ENCODE measurements around the gene SLC25A26.

The SLC25A26 gene

DNA sequence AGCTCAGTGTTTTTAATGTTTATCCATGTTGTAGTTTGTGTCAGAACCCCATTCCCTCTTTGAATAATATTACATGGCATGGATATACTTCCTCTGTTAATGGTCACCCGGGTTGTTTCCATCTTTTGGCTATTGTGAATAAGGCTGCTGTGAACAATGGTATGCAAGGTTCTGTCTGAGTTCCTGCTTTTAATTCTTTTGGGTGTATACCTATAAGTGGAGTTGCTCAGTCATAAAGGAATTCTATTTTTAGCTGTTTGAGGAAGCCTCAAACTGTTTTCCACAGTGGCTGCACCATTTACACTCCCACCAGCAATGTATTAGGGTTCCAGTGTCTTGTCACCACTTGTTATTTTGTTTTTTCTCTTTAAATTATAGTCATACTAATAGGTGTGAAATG is 99.6 kb downstream of the SLC25A26 start:
- CTCF ChIA-PET = no interaction called here
- H3K27me3 ChIP-seq (replicated peaks in 2 of 5; ENCODE audit: control insufficient read depth in 4 of 5, insufficient read depth in 5 of 5, low read length in 4 of 5) = no peaks in the 10 kb centered on the region
- H3K9me3 ChIP-seq (ENCODE audit: control extremely low read depth in 1 of 5, control insufficient read depth in 4 of 5, insufficient read depth in 2 of 5, low read depth in 1 of 5, low read length in 4 of 5) = peaks cover 1 to 19% (median 2%) of the 10 kb centered on the region in 5 experiments
- peaks cover 0 to 2% (median 0%) of the 10 kb centered on the region in 4 experiments for H3K36me3 ChIP-seq (ENCODE audit: control insufficient read depth in 4 of 4, insufficient read depth in 4 of 4, low read length in 3 of 4)
- H3K4me3 ChIP-seq (ENCODE audit: control insufficient read depth in 1 of 7, extremely low read depth in 1 of 7, insufficient read depth in 4 of 7, low read depth in 2 of 7, low read length in 6 of 7) = no peak overlapping the region
- no peak overlapping the region for H3K27ac ChIP-seq (ENCODE audit: insufficient read depth in 1 of 2, low read depth in 1 of 2, low read length in 2 of 2, poor library complexity in 1 of 2, severe bottlenecking in 2 of 2)
- DNase-seq = no peak
- 40% methylated on average over 1 of the region's 1 CpG for WGBS (ENCODE audit: insufficient coverage)
- peaks cover 0 to 14% (median 0%) of the 10 kb centered on the region in 4 experiments for H3K4me1 ChIP-seq (ENCODE audit: control extremely low read depth in 1 of 4, control insufficient read depth in 4 of 4, insufficient read depth in 4 of 4, low read length in 3 of 4)
- POLR2A ChIA-PET = interaction anchor here (0.6 kb wide), 1 partner anchor 47 kb away, joined by 3 read pairs; no protein-coding TSS in a partner anchor

DNA sequence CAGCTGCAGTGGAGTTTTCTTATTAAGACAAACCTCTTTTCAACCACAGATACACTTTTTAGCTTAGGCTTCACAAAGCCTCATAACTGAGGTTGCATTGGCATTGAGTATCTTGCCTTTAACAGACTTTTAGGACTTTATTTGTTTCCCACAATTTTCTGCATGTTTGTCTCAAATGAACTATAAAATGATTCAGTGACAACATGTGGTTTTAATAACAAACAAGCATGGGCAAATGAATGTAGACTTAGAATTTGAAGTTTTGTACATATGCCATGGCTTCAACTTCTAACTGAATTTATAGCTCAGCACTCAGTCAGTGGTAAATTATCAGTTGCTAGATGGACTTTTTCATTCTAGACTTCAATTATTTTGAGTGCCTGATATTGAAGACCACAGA is 101.6 kb downstream of the SLC25A26 start:
- no peak overlapping the region for H3K4me3 ChIP-seq (ENCODE audit: control insufficient read depth in 1 of 7, extremely low read depth in 1 of 7, insufficient read depth in 4 of 7, low read depth in 2 of 7, low read length in 6 of 7)
- ChIA-PET POLR2A (no interaction called here), CTCF (no interaction called here)

DNA sequence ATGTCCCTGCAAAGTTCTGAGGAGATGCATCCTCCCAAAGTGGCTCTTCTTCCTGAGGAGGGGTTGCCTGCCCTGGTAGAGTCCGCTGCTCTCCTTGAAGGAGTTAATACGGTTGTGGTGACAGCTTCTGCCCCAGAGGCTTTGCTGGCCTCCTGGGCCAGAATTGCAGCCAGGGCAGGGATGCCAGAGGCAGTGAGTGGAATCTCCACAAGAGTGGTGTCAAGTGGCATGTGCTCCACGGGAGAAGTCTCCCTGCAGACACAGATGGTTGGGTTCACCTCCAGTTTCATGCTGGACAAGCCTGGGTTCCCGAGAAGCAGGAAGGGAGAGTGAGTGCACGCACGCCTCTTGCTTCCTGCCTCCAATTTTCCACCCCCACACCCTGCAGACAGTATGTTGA is 105.5 kb downstream of the SLC25A26 start:
- no peak overlapping the region for H3K4me3 ChIP-seq (ENCODE audit: control insufficient read depth in 1 of 7, extremely low read depth in 1 of 7, insufficient read depth in 4 of 7, low read depth in 2 of 7, low read length in 6 of 7)
- CTCF ChIA-PET = no interaction called here

More for the DNA sequence above, 101.6 kb downstream of the SLC25A26 start:
- Histone ChIP-seq H3K36me3 (ENCODE audit: control insufficient read depth in 4 of 4, insufficient read depth in 4 of 4, low read length in 3 of 4) (peaks cover 0 to 2% (median 0%) of the 10 kb centered on the region in 4 experiments), H3K4me1 (ENCODE audit: control extremely low read depth in 1 of 4, control insufficient read depth in 4 of 4, insufficient read depth in 4 of 4, low read length in 3 of 4) (peaks cover 0 to 14% (median 0%) of the 10 kb centered on the region in 4 experiments), H3K27me3 (replicated peaks in 2 of 5; ENCODE audit: control insufficient read depth in 4 of 5, insufficient read depth in 5 of 5, low read length in 4 of 5) (no peaks in the 10 kb centered on the region), H3K27ac (ENCODE audit: insufficient read depth in 1 of 2, low read depth in 1 of 2, low read length in 2 of 2, poor library complexity in 1 of 2, severe bottlenecking in 2 of 2) (no peak overlapping the region), H3K9me3 (ENCODE audit: control extremely low read depth in 1 of 5, control insufficient read depth in 4 of 5, insufficient read depth in 2 of 5, low read depth in 1 of 5, low read length in 4 of 5) (peaks cover 0 to 7% (median 2%) of the 10 kb centered on the region in 5 experiments)
- DNase-seq = no peak

DNA sequence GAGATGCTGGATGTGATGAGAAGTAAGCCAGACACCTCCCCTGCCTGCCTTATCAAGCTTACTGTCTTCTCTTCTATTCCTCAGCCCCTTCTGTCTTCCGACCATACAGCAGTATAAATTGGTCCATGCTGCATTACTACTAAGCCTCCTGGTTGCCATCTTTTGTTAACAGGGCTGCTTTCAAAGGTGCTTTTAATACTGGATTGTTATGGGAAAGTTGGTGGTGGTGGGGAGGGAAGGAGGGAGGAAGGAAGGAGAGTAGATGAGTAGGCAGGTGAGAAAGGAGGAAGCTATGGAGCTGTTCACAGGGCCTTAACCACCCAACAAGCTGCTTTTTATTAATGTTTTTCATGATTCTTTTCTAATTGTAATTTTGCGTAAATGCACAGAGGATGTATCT is 114.9 kb downstream of the SLC25A26 start:
- Histone ChIP-seq H3K4me3 (ENCODE audit: control insufficient read depth in 1 of 7, extremely low read depth in 1 of 7, insufficient read depth in 4 of 7, low read depth in 2 of 7, low read length in 6 of 7) (no peak overlapping the region), H3K4me1 (ENCODE audit: control extremely low read depth in 1 of 4, control insufficient read depth in 4 of 4, insufficient read depth in 4 of 4, low read length in 3 of 4) (peaks cover 0 to 9% (median 3%) of the 10 kb centered on the region in 4 experiments), H3K9me3 (ENCODE audit: control extremely low read depth in 1 of 5, control insufficient read depth in 4 of 5, insufficient read depth in 2 of 5, low read depth in 1 of 5, low read length in 4 of 5) (peaks cover 0 to 5% (median 0%) of the 10 kb centered on the region in 5 experiments), H3K36me3 (ENCODE audit: control insufficient read depth in 4 of 4, insufficient read depth in 4 of 4, low read length in 3 of 4) (peaks cover 0 to 2% (median 0%) of the 10 kb centered on the region in 4 experiments), H3K27me3 (replicated peaks in 2 of 5; ENCODE audit: control insufficient read depth in 4 of 5, insufficient read depth in 5 of 5, low read length in 4 of 5) (no peaks in the 10 kb centered on the region), H3K27ac (ENCODE audit: insufficient read depth in 1 of 2, low read depth in 1 of 2, low read length in 2 of 2, poor library complexity in 1 of 2, severe bottlenecking in 2 of 2) (no peak overlapping the region)
- ChIA-PET POLR2A (interaction anchor here (0.6 kb wide), 1 partner anchor 18 kb away, joined by 6 read pairs; no protein-coding TSS in a partner anchor), CTCF (no interaction called here)
- WGBS (ENCODE audit: insufficient coverage) = no CpG with 5 or more reads among the region's 2 CpGs
- DNase-seq = no peak

More for the DNA sequence above, 105.5 kb downstream of the SLC25A26 start:
- Histone ChIP-seq H3K27ac (ENCODE audit: insufficient read depth in 1 of 2, low read depth in 1 of 2, low read length in 2 of 2, poor library complexity in 1 of 2, severe bottlenecking in 2 of 2) (no peak overlapping the region), H3K27me3 (replicated peaks in 2 of 5; ENCODE audit: control insufficient read depth in 4 of 5, insufficient read depth in 5 of 5, low read length in 4 of 5) (no peaks in the 10 kb centered on the region), H3K9me3 (ENCODE audit: control extremely low read depth in 1 of 5, control insufficient read depth in 4 of 5, insufficient read depth in 2 of 5, low read depth in 1 of 5, low read length in 4 of 5) (peaks cover 0 to 5% (median 2%) of the 10 kb centered on the region in 5 experiments), H3K36me3 (ENCODE audit: control insufficient read depth in 4 of 4, insufficient read depth in 4 of 4, low read length in 3 of 4) (peaks cover 0 to 2% (median 0%) of the 10 kb centered on the region in 4 experiments), H3K4me1 (ENCODE audit: control extremely low read depth in 1 of 4, control insufficient read depth in 4 of 4, insufficient read depth in 4 of 4, low read length in 3 of 4) (peaks cover 0 to under 1% (median 0%) of the 10 kb centered on the region in 4 experiments)
- no peak for DNase-seq
- POLR2A ChIA-PET = no interaction called here
- WGBS (ENCODE audit: insufficient coverage) = 97% methylated on average over 5 of the region's 6 CpGs

DNA sequence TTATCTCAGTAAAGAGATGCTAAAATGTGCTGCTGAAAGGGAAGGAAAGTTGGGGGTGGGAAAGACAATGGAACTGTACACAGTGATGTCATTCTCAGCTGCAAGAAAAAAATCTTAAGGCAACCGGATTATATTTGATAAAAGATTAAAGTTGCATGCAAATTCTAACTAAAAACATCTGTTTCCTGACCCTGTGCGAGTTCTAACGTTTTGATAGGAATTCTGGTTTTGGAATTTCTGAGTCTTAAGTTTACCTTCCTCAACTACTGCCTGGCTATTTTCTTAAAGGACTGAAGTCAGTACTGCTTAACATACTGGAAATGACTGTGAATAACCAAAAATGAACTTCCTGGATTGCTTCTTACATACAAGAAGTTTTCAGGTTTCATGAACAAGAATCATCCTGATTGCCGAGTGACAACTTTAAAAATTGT is 115.5 kb downstream of the SLC25A26 start:
- H3K27ac ChIP-seq (ENCODE audit: insufficient read depth in 1 of 2, low read depth in 1 of 2, low read length in 2 of 2, poor library complexity in 1 of 2, severe bottlenecking in 2 of 2) = no peak overlapping the region

DNA sequence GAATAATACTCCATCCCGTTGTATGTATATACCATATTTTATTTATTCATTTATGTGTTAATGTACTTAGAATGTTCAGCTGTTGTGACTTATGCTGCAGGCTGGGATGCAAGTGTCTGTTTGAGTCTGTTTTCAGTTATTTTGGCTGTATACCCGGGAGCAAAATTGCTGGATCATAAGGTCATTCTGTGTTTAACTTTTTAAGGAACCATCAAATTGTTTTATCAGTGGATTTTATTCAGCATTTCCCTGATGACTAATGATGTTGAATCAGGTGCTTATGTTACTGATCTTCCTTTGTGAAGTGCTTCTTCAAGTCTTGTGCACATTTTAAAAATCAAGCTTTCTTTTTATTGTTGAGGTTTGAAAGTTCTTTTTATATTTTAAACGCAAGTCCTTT is 118.1 kb downstream of the SLC25A26 start:
- ChIA-PET POLR2A (no interaction called here), CTCF (no interaction called here)
- Histone ChIP-seq H3K27me3 (replicated peaks in 2 of 5; ENCODE audit: control insufficient read depth in 4 of 5, insufficient read depth in 5 of 5, low read length in 4 of 5) (no peaks in the 10 kb centered on the region), H3K36me3 (ENCODE audit: control insufficient read depth in 4 of 4, insufficient read depth in 4 of 4, low read length in 3 of 4) (no peaks in the 10 kb centered on the region), H3K4me1 (ENCODE audit: control extremely low read depth in 1 of 4, control insufficient read depth in 4 of 4, insufficient read depth in 4 of 4, low read length in 3 of 4) (peaks cover 0 to 9% (median 3%) of the 10 kb centered on the region in 4 experiments), H3K27ac (ENCODE audit: insufficient read depth in 1 of 2, low read depth in 1 of 2, low read length in 2 of 2, poor library complexity in 1 of 2, severe bottlenecking in 2 of 2) (no peak overlapping the region), H3K9me3 (ENCODE audit: control extremely low read depth in 1 of 5, control insufficient read depth in 4 of 5, insufficient read depth in 2 of 5, low read depth in 1 of 5, low read length in 4 of 5) (peaks cover 0 to 5% (median 0%) of the 10 kb centered on the region in 5 experiments), H3K4me3 (ENCODE audit: control insufficient read depth in 1 of 7, extremely low read depth in 1 of 7, insufficient read depth in 4 of 7, low read depth in 2 of 7, low read length in 6 of 7) (no peak overlapping the region)
- no peak for DNase-seq
- WGBS (ENCODE audit: insufficient coverage) = 100% methylated on average over 1 of the region's 3 CpGs

More for the DNA sequence above, 115.5 kb downstream of the SLC25A26 start:
- POLR2A ChIA-PET = no interaction called here
- no peak overlapping the region for H3K4me3 ChIP-seq (ENCODE audit: control insufficient read depth in 1 of 7, extremely low read depth in 1 of 7, insufficient read depth in 4 of 7, low read depth in 2 of 7, low read length in 6 of 7)
- CTCF ChIA-PET = no interaction called here
- H3K4me1 ChIP-seq (ENCODE audit: control extremely low read depth in 1 of 4, control insufficient read depth in 4 of 4, insufficient read depth in 4 of 4, low read length in 3 of 4) = peaks cover 0 to 9% (median 3%) of the 10 kb centered on the region in 4 experiments
- peak in 2 of 3 donors; percentile 4 to 19 for DNase-seq
- H3K9me3 ChIP-seq (ENCODE audit: control extremely low read depth in 1 of 5, control insufficient read depth in 4 of 5, insufficient read depth in 2 of 5, low read depth in 1 of 5, low read length in 4 of 5) = peaks cover 0 to 5% (median 0%) of the 10 kb centered on the region in 5 experiments
- no peaks in the 10 kb centered on the region for H3K27me3 ChIP-seq (replicated peaks in 2 of 5; ENCODE audit: control insufficient read depth in 4 of 5, insufficient read depth in 5 of 5, low read length in 4 of 5)
- H3K36me3 ChIP-seq (ENCODE audit: control insufficient read depth in 4 of 4, insufficient read depth in 4 of 4, low read length in 3 of 4) = peaks cover 0 to 2% (median 0%) of the 10 kb centered on the region in 4 experiments
- WGBS (ENCODE audit: insufficient coverage) = 13% methylated on average over 2 of the region's 4 CpGs

DNA sequence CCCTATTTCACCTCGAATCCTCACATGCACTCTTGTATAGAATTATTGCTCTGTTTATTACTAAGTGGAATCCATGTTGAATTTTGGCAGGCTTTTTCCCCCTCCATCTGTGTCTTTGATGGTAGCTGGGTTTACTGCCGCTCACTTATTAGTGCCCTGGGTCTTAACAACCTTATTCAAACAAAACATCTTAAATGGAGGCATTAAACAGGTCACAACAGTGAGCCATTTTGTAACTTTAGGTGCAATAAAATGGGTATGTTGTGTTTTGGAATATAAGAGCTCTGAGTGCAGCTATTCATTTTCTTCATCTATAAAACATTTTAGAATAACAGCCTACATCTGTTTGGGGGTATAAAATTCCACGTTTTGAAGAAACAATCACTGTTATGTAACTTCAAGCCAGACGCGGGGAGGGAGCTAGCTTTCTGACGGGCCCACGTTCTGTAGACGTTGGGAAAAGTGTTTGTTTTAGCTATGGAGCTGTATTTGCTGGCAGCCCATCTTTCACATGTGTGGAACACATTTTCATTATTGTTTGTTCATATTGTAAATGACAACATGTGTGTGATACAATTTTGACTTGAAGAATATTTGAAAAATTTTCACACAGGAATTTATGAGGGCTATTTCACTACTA is 122.0 kb downstream of the SLC25A26 start:
- Histone ChIP-seq H3K4me1 (ENCODE audit: control extremely low read depth in 1 of 4, control insufficient read depth in 4 of 4, insufficient read depth in 4 of 4, low read length in 3 of 4) (no peaks in the 10 kb centered on the region), H3K9me3 (ENCODE audit: control extremely low read depth in 1 of 5, control insufficient read depth in 4 of 5, insufficient read depth in 2 of 5, low read depth in 1 of 5, low read length in 4 of 5) (peaks cover 0 to 12% (median 0%) of the 10 kb centered on the region in 5 experiments), H3K36me3 (ENCODE audit: control insufficient read depth in 4 of 4, insufficient read depth in 4 of 4, low read length in 3 of 4) (peaks cover 0 to 11% (median 0%) of the 10 kb centered on the region in 4 experiments), H3K4me3 (ENCODE audit: control insufficient read depth in 1 of 7, extremely low read depth in 1 of 7, insufficient read depth in 4 of 7, low read depth in 2 of 7, low read length in 6 of 7) (no peak overlapping the region), H3K27ac (ENCODE audit: insufficient read depth in 1 of 2, low read depth in 1 of 2, low read length in 2 of 2, poor library complexity in 1 of 2, severe bottlenecking in 2 of 2) (no peak overlapping the region), H3K27me3 (replicated peaks in 2 of 5; ENCODE audit: control insufficient read depth in 4 of 5, insufficient read depth in 5 of 5, low read length in 4 of 5) (no peaks in the 10 kb centered on the region)
- CTCF ChIA-PET = interaction anchor here (1.0 to 2.1 kb wide), 3 partner anchors 12 to 65 kb away, joined by 3 to 5 read pairs (median 3); no protein-coding TSS in a partner anchor
- WGBS (ENCODE audit: insufficient coverage) = 98% methylated on average over 5 of the region's 8 CpGs
- DNase-seq = no peak
- POLR2A ChIA-PET = no interaction called here

Measured in common myeloid progenitor, CD34-positive (primary cell).